NCI-H2081 treated with DMSO at 0.1 percent for 48 hours (cell line): Measurements from ENCODE around the gene GATAD2B.
A peak's percentile ranks its signal among the peaks of the same experiment; 100 is the strongest.
"Not testable (repeated sequence)": the region's sequence is repeated elsewhere in the genome, so short reads cannot be mapped to it uniquely, and the experiment has no call there.

Experiments used
- DNase-seq: peaks from one replicate; lab custom pipeline; 2025; lab: John Stamatoyannopoulos, UW

Gene GATAD2B

DNA sequence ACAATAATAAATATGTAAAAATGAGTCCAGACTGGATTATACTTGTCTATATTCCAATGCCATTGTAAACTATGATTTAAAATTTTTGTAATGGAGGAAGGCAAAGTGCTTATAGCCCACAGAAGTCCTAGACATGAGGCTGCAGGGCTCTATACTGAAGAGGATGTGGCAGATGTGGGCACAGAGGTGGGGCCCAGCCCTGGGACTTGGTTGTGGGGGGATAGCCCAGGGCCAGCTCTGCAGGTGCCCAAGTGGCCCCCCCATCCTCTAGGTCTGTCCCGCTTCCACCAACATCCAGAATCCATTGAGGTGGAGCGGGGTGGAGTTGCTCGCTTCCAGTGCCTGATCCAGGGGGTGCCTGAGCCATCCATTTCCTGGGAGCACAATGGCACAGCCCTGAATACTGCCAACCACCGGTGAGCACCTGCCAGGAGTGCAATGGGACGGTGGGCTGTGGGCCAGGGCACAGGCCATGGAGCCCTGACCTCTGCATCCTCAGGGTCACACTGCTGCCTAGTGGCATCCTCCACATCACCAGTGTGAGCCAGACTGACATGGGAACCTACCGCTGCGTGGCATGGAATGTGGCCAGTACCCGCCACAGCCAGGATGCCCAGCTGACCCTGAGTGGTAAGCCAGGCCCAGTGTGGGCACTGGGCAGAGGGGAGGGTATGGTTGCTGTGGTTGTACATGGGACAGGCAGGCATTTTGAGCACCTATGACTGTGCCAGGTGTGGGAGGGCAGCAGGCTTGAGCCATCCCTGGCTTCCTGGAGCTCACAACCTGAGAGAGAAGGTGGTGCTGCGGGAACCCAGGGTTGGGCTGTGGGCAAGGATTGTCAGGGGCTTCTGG, 126.6 kb downstream of the GATAD2B start:
- DNase-seq, result no peak

- DNase-seq, result no peak
Observed at GRCh38 chr1:153795330-153795837, 127.4 kb downstream of the GATAD2B start.

DNA sequence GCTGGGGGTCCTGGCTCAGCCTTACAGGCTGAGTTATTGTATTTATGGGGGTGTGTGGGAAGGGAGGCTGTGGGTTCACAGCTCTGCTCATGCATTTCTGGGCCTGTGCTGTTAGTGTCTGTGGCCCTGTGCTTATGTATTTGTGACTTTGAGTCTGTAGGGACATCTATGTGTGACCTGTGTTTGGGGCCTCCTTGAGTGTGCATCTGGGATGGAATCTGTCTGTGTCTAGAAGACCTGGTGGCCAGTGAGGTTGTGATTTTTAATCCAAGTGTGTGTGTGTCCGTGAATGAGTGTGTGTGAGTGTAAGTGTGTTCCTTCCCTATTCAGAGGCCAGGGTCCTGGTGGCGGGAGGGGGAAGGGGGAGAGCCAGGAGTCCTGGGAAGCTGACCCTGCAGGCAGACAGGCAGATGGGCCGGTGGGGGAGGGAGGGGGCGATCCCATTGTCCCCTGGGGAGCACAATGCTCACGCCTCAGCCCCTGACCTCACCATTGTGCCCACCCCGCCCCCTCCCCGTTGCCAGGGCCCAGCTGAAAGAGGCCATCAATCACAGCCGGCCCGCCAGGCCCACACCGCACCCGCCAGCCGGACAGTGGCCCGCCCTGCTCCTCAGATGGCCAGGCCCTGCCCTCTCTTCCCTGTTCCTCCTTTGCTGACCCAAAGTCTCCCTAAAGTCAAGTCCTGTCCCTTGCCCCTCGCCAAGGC, 128.0 kb downstream of the GATAD2B start:
- DNase-seq, result no peak

DNA sequence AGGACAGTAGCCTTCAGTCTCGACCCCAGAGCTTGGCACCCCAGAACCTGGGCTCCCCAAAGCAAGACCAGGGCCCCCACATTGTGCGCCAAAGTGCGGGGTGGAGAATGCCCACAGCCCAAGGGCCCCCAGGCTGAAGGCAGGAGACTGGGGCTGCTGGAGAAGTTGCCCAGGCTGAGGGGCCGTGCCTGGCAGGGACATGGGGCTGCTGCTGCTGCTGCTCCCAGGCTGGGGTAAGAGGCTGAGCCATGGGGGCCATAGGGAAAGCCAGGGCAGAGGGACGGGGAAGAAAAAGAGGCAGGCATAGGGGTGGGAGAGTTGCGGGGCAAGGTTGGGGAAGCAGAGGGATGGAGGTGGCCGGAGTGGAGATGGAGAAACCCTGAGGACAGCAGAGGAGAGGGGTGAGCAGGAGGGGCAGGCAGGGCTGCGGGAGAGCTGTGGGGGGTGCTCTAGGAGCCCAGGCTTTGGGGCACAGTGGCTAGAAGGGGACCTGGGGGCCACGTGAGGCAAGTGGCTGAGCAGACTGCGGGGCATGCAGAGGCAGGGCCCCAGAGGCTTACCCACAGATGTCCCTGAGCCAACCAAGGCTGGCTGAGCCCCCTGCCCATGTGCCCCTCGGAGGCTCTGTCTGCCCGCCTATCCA, 128.7 kb downstream of the GATAD2B start:
- DNase-seq, result no peak

DNA sequence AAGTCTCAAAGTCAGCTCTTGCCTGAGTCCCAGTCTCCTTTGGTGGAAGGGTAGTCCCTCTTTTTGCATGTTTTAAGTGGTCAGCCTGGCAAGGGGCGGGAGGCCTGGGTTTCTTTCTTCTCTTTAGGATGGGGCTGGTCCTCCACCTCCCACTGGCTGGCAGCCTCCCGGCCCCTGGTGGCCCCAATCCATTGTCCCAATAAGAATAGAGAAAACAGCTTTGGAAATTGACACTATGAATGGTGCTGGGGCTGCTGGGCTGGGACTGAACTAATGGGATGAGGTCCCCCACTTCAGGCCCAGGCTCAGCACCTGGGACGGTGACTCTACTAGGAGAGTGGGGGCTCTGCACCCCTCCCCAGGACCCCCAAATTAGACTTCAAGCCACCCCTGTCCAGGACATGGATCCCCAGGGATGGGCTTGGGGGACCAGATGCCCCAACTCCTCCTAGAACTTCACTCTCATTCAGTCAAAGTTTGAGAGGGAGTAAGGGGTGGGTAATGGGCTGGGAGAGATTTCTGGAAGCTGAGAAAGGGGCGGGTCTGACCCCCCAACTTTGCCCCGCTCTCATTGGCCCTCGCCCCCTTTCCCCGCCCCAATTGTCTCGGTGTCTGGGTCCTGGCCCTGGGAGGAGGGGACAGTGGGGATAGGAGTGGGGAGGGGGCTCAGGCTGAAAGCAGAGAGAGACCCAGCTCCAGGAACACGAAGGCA, 129.4 kb downstream of the GATAD2B start:
- DNase-seq, result no peak

DNA sequence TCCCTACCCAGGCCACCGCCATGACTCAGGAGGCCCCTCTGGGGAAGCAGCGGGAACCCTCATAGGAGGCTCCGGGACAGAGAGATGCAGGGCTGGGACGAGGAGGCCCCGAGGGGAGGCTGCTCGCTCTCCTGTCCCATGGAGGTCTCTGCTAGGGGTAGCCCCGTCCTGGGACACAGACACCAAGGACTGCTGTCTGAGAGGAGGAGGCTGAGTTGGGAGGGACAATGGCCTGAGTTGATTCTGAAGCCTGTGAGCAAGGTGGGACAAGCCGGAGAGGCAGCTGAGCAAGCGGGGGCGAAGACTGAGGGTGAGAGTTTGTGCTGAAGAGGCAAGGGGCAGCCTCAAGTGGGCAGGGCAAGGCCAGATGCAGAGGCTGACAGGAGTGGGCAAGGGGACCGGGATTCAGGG, 130.1 kb downstream of the GATAD2B start:
- no peak for DNase-seq

DNA sequence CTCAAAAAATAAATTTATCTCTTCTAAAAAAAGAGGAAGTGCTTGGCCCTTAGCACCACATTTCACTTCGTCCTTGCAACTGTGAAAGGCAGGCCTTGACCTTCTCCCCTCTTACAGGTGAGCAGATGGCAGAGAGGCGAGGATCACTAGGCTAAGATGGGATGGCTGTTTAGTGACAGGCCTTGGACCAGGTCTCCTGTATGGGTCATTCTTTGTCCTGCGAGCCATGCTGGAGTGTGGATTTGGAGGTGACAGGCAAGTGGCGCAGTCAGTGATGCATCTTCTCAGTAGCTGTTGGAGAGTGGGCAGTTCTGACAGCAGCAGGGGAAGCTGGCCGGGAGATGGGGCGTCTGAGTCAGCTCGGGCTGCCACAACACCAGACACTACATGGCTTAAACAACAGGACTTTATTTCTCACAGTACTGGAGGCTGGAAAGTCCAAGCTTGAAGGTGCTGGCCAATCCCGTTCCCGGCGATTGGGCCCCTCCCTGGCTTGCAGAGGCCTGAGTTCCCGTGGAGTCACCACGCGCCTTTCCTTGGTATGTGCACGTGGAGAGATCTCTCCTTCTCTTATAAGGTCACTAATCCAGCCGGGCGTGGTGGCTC, 131.0 kb downstream of the GATAD2B start:
- DNase-seq, result no peak

DNA sequence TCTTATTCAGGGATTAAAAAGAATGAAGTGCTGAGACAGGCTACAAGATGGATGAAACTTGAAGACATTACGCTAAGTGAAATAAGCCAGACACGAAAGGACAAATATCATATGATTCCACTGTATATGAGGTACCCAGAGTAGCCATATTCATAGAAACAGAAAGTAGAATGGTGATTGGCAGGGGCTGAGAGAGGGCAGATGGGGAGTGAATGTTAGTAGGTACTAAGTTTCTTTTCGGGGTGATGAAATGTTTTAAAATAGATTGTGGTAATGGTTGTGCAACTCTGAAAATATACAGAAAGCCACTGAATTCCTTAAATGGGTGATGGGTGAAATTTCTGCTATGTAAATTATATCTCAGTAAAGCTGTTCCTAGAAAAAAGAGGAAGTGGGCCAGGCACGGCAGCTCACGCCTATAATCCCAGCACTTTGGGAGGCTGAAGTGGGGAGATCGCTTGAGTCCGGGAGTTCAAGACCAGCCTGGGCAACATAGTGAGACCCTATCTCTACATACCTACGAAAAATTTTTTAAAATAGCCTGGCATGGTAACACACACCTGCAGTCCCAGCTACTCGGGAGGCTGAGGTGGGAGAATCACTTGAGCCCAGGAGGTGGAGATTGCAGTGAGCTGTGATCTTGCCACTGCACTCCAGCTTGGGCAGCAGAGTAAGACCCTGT, 131.7 kb downstream of the GATAD2B start:
- DNase-seq, result no peak

GRCh38 chr1:153790313-153790965, 132.3 kb downstream of the GATAD2B start:
- DNase-seq, result no peak

DNA sequence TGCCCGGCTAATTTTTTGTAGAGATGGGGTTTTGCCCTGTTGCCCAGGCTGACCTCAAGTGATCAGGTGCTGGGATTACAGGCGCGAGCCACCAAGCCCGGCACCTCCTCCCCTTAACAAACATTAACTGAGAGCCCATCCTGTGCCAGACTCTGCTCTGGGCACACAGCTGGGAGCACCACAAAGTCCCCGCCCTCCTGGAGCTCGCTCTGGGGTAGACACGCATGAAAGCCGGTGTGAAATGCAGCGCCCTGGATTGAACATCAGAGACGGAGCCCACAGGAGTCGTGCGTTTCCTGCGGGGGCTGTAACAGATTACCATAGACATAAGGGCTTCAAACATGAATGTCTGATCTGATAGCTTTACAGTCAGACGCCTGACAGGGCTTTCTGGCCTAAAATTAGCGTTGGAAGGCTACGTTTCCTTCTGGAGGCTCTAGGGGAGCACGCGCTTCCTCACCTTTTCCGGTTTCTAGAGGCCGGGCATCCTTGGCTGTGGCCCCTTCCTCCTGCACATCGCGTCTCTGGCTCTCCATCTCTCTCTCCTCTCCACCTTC, 133.2 kb downstream of the GATAD2B start:
- DNase-seq, result no peak

DNA sequence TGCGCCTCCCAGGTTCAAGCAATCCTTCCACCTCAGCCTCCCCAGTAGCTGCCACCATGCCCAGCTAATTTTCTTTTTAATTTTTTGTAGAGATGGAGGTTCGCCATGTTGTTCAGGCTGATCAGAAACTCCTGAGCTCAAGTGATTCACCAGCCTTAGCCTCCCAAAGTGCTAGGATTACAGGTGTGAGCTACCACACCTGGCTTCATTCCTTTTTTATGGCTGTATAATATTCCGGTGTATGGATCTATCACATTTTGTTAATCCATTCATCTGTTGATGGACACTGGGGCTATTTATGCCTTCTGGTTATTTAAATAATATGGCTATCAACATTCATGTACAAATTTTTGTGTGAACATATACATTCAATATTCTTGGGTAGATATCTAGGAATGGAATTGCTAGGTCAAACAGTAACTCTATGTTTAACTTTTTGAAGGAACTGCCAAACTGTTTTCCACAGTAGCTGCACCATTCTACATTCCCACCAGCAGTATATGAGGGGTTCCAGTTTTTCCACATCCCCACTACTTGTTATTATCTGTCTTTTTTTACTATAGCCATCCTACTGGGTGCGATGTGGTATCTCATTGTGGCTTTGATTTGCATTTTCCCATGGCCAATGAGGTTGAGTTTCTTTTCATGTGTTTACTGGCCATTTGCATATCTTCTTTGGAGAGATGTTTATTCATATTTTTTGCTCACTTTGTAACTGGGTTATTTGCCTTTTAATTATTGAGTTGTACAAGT, 136.6 kb downstream of the GATAD2B start:
- DNase-seq, result no peak

GRCh38 chr1:153783233-153784190, 139.3 kb downstream of the GATAD2B start:
- DNase-seq, result peak; percentile 80

DNA sequence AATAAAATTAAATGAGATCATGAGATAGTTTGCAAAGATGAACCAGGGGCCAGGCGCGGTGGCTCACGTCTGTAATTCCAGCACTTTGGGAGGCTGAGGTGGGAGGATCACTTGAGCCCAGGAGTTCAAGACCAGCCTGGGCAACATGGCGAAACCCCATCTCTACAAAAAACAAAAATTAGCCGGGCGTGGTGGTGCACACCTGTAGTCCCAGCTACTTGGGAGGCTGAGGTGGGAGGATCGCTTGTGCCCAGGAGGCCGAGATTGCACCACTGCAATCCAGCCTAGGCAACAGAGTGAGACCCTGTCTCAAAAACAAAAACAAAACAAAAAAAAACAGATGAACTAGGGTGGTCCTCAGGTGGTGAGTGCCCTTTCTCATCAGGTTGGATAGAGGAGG, 140.1 kb downstream of the GATAD2B start:
- DNase-seq, result not testable (repeated sequence)

DNA sequence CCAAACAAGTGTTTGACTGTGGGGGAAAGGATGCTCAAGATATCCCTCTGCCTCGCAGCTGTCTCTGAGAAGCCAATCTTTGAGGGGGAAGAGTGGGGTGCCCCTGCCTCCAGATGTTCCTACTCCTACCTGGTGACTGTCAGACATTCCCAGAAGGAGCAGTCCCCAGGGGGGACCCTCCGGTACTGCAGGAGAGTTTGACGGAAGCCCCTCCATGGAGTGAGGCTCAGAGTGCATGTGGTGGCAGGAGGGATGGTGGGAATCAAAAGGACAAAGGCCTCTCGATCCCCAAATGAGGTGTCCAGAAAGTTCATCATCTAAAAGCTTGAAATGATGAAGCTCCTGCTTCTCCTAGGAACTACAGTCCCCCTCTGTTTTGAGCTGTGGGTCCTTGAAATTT, 142.2 kb downstream of the GATAD2B start:
- no peak for DNase-seq

DNA sequence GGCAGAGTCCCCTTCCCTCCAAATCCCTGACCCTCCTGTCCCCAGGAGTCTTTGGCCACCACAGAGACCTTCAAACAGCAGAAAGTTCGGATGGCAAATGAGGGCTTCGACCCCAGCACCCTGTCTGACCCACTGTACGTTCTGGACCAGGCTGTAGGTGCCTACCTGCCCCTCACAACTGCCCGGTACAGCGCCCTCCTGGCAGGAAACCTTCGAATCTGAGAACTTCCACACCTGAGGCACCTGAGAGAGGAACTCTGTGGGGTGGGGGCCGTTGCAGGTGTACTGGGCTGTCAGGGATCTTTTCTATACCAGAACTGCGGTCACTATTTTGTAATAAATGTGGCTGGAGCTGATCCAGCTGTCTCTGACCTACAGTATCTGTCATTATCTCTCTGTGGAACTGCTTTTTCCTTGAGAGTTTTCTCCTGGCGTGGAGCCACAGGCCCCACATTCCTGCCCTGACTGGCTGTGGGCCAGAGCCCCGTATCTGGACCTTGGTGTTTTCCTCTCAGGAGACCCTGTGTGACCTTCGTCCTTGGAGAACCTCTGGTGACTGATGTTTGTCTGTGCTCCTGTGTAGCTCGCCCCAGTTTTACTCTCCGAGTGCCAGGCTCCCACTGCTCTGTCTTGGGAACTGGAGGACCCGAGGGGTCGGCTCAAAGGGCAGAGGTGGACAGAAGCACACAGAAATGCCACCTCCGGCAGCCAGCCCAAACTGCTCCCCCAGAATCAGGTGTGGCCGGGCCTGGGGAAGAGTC, 142.8 kb downstream of the GATAD2B start:
- no peak for DNase-seq

GRCh38 chr1:153778824-153779519, 143.8 kb downstream of the GATAD2B start:
- no peak for DNase-seq
